GM19438 (cell line): Measurements from ENCODE around the gene GPHN.

Source experiments
- ATAC-seq: cut with Tn5 transposase; IDR thresholded peaks from one replicate; pipeline ENCODE4 v1.9.1; 2021; ENCODE audit warnings: low read depth; ENCODE audit not compliant: unreplicated experiment

The GPHN gene

GRCh38 chr14:66916421-66916820 lies 408.5 kb downstream of the GPHN start:
- ATAC-seq: no peak

GRCh38 chr14:66918527-66918926 lies 410.6 kb downstream of the GPHN start:
- ATAC-seq: no peak

- no peak for ATAC-seq
These were observed 412.2 kb downstream of the GPHN start for GRCh38 chr14:66920196-66920595.

- ATAC-seq: no peak
These were observed 415.3 kb downstream of the GPHN start for GRCh38 chr14:66923251-66923650.

GRCh38 chr14:66939409-66939808 lies 431.5 kb downstream of the GPHN start:
- ATAC-seq: no peak

GRCh38 chr14:66944872-66945271 lies 436.9 kb downstream of the GPHN start:
- ATAC-seq: no peak

GRCh38 chr14:66955159-66955558 lies 447.2 kb downstream of the GPHN start:
- no peak for ATAC-seq

- no peak for ATAC-seq
These were observed 451.6 kb downstream of the GPHN start for GRCh38 chr14:66959437-66960050.

GRCh38 chr14:66965831-66966230 lies 457.9 kb downstream of the GPHN start:
- ATAC-seq: no peak

GRCh38 chr14:66972469-66972868 lies 464.5 kb downstream of the GPHN start:
- ATAC-seq: no peak

- no peak for ATAC-seq
These were observed 466.6 kb downstream of the GPHN start for GRCh38 chr14:66974397-66975025.

GRCh38 chr14:66975251-66975650 lies 467.3 kb downstream of the GPHN start:
- ATAC-seq: no peak

- no peak for ATAC-seq
These were observed 471.4 kb downstream of the GPHN start for GRCh38 chr14:66979101-66979974.

GRCh38 chr14:66982247-66982646 lies 474.3 kb downstream of the GPHN start:
- no peak for ATAC-seq

GRCh38 chr14:66992776-66993175 lies 484.8 kb downstream of the GPHN start:
- no peak for ATAC-seq

GRCh38 chr14:66993512-66993911 lies 485.6 kb downstream of the GPHN start:
- no peak for ATAC-seq

GRCh38 chr14:66998013-66998412 lies 490.1 kb downstream of the GPHN start:
- no peak for ATAC-seq

- no peak for ATAC-seq
These were observed 492.0 kb downstream of the GPHN start for GRCh38 chr14:66999978-67000377.

GRCh38 chr14:67002994-67003753 lies 495.2 kb downstream of the GPHN start:
- ATAC-seq: no peak

- ATAC-seq: no peak
These were observed 496.6 kb downstream of the GPHN start for GRCh38 chr14:67004521-67004920.

- no peak for ATAC-seq
These were observed 502.7 kb downstream of the GPHN start for GRCh38 chr14:67010602-67011001.
